ENCODE results near the gene IPCEF1. TPM values are rescaled to one million over a fixed set of nuclear protein-coding genes. Genes with fewer than 3 reads are reported as not detected.

Gene IPCEF1
- total RNA-seq, 1 donor, result 0.36 TPM

GRCh38 chr6:154381548-154381947, 24.9 kb upstream of the IPCEF1 start:
- Histone ChIP-seq H3K4me1 (ENCODE audit: insufficient read depth, low read length) (peaks cover under 1% of the 10 kb centered on the region), H4K20me1 (ENCODE audit: insufficient read depth, low read length) (no peaks in the 10 kb centered on the region), H3K27ac (ENCODE audit: low read depth, low read length) (no peak overlapping the region), H2AFZ (ENCODE audit: low read length) (no peak overlapping the region), H3K79me2 (ENCODE audit: insufficient read depth, low read length) (no peaks in the 10 kb centered on the region), H3K27me3 (ENCODE audit: insufficient read depth, low read length) (peaks cover 5% of the 10 kb centered on the region), H3K4me2 (ENCODE audit: insufficient read depth, low read length) (no peak overlapping the region), H3K36me3 (ENCODE audit: insufficient read depth, low read length) (no peaks in the 10 kb centered on the region), H3K9me3 (ENCODE audit: low read depth, low read length) (no peaks in the 10 kb centered on the region), H3K4me3 (ENCODE audit: insufficient read depth, low read length) (no peak overlapping the region)
- DNase-seq (ENCODE audit: insufficient read length, low spot score, missing footprints), result no peak
- TF ChIP-seq CTCF (IDR thresholded peaks at IDR 0.05; ENCODE audit: extremely low read depth, low read depth, low read length), result no peak

- Histone ChIP-seq H3K27ac (ENCODE audit: low read depth, low read length) (no peak overlapping the region), H2AFZ (ENCODE audit: low read length) (no peak overlapping the region), H4K20me1 (ENCODE audit: insufficient read depth, low read length) (no peaks in the 10 kb centered on the region), H3K79me2 (ENCODE audit: insufficient read depth, low read length) (no peaks in the 10 kb centered on the region), H3K4me2 (ENCODE audit: insufficient read depth, low read length) (no peak overlapping the region), H3K9me3 (ENCODE audit: low read depth, low read length) (no peaks in the 10 kb centered on the region), H3K27me3 (ENCODE audit: insufficient read depth, low read length) (peaks cover 5% of the 10 kb centered on the region), H3K4me1 (ENCODE audit: insufficient read depth, low read length) (no peaks in the 10 kb centered on the region), H3K36me3 (ENCODE audit: insufficient read depth, low read length) (no peaks in the 10 kb centered on the region), H3K4me3 (ENCODE audit: insufficient read depth, low read length) (no peak overlapping the region)
- DNase-seq (ENCODE audit: insufficient read length, low spot score, missing footprints), result no peak
- TF ChIP-seq CTCF (IDR thresholded peaks at IDR 0.05; ENCODE audit: extremely low read depth, low read depth, low read length), result no peak
These were observed 24.1 kb upstream of the IPCEF1 start for GRCh38 chr6:154380741-154381140.

GRCh38 chr6:154379585-154379984, 23.0 kb upstream of the IPCEF1 start:
- no peaks in the 10 kb centered on the region for H3K36me3 ChIP-seq (ENCODE audit: insufficient read depth, low read length)
- H3K27me3 ChIP-seq (ENCODE audit: insufficient read depth, low read length), result no peaks in the 10 kb centered on the region
- no peak overlapping the region for H3K4me2 ChIP-seq (ENCODE audit: insufficient read depth, low read length)
- no peaks in the 10 kb centered on the region for H3K9me3 ChIP-seq (ENCODE audit: low read depth, low read length)
- no peaks in the 10 kb centered on the region for H4K20me1 ChIP-seq (ENCODE audit: insufficient read depth, low read length)
- no peaks in the 10 kb centered on the region for H3K4me1 ChIP-seq (ENCODE audit: insufficient read depth, low read length)
- no peak overlapping the region for H2AFZ ChIP-seq (ENCODE audit: low read length)
- H3K4me3 ChIP-seq (ENCODE audit: insufficient read depth, low read length), result no peak overlapping the region
- DNase-seq (ENCODE audit: insufficient read length, low spot score, missing footprints), result no peak
- no peak overlapping the region for H3K27ac ChIP-seq (ENCODE audit: low read depth, low read length)
- no peak for TF ChIP-seq CTCF (IDR thresholded peaks at IDR 0.05; ENCODE audit: extremely low read depth, low read depth, low read length)
- H3K79me2 ChIP-seq (ENCODE audit: insufficient read depth, low read length), result no peaks in the 10 kb centered on the region

- no peak for TF ChIP-seq CTCF (IDR thresholded peaks at IDR 0.05; ENCODE audit: extremely low read depth, low read depth, low read length)
- no peak for DNase-seq (ENCODE audit: insufficient read length, low spot score, missing footprints)
- peaks cover 3% of the 10 kb centered on the region for H3K9me3 ChIP-seq (ENCODE audit: low read depth, low read length)
- H3K4me2 ChIP-seq (ENCODE audit: insufficient read depth, low read length), result no peak overlapping the region
- H3K27ac ChIP-seq (ENCODE audit: low read depth, low read length), result no peak overlapping the region
- H3K4me1 ChIP-seq (ENCODE audit: insufficient read depth, low read length), result no peaks in the 10 kb centered on the region
- no peak overlapping the region for H2AFZ ChIP-seq (ENCODE audit: low read length)
- no peaks in the 10 kb centered on the region for H3K27me3 ChIP-seq (ENCODE audit: insufficient read depth, low read length)
- no peaks in the 10 kb centered on the region for H3K36me3 ChIP-seq (ENCODE audit: insufficient read depth, low read length)
- H3K79me2 ChIP-seq (ENCODE audit: insufficient read depth, low read length), result no peaks in the 10 kb centered on the region
- no peak overlapping the region for H3K4me3 ChIP-seq (ENCODE audit: insufficient read depth, low read length)
- H4K20me1 ChIP-seq (ENCODE audit: insufficient read depth, low read length), result no peaks in the 10 kb centered on the region
These were observed 21.9 kb upstream of the IPCEF1 start for GRCh38 chr6:154378518-154378917.

All from osteoblast (primary cell).